ENCODE data around the gene TBC1D14.
"Not testable (repeated sequence)": the region's sequence is repeated elsewhere in the genome, so short reads cannot be mapped to it uniquely, and the experiment has no call there.

The TBC1D14 gene

DNA sequence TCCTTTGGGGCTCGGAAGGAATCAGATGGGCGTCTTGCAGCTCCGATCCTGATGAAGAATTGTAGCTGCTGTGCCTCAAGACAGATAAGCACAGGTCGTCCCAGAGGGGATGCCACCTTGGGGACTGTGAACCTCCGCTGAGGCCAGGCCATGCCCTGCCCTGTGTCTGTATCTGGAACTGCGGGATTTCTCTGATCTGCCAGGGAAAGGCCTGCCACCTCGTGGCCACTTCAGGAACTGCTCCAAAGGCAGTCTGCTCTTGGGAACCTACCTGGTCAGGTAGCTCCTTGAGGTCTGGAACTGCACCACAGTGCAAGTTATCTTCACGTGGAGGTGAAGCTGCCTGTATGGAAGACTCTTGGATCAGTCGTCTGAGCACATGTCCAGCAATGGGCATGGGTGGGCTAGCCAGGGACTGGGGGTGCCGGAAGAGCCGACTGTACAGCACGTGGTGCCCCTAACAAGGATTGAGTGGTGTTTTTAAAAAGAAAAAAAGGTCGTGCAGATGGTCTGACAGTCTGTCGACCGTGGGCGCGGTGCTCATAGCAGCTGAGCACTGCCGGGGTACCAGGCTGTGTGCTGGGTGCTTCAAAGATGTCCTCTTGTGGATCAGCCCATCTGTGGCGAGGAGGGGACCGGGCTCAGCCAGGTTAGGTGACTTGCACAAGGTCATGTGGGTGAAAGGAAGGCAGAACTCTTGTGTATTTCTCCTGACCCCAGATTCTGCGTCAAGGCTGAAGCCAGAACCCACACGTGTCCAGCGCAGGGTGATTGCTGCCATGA lies 161.3 kb downstream of the TBC1D14 start:
- DNase-seq: peak; percentile 79

DNA sequence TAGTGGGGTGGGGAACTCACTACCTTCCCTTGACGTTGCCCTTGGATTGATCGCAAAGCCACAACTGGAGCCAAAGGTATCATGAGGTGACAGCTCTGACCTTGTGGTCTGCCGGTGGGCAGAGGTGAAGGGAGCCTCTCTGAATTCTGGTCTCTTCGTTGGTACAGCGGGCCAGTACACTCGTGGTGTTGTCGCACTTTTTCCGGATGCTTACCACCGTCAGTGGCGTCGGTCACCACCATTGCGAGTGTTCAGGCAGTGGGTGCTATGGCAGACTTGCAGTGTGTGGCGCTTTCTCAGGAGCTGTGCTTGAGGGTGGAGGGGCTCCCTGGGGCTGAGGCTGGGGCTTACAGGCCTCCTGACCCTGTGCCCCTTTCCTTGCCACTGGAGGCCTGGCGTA lies 163.4 kb downstream of the TBC1D14 start:
- no peak for DNase-seq

DNA sequence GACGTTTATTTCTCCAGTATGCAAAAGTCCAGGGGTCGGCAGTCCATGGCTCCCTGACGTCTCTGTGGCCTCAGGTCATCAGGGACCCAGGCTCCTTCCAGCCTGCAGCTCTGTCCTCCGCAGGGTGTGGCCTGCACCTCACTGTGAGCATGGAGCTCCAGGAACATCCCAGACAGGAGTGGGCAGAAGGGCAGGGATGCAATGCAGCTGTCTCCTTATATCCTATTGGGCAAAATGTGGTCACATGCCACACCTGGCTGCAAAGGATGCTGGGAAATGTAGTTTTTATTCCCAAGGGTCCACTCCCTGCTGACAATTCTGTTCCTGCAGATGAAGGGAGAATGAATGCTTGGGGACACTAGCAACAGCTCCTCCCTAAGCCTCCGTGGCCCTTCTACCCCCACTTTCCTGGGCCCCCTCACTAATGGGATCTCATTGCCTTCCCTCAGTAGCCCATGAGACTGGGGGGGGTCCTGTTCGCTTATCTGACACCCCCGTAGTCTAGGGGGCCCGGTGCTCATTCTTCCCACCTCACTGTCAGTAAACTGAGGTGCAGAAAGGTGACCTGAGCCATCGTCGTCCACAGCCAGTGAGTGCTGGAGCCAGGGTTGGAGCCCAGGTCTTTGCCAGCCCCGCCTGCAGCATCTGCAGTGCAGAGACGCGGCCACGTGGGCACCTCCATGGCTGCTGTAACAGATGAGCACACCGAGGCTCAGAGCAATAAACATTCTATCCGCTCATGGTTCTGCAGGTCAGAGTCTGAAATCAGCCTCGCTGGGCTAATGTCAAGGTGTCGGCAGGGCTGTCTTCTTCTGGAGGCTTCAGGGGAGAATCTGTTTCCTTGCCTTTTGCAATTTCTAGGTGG lies 164.1 kb downstream of the TBC1D14 start:
- DNase-seq: no peak

- DNase-seq: no peak
These were observed 164.8 kb downstream of the TBC1D14 start for GRCh38 chr4:7074426-7074825.

- DNase-seq: no peak
These were observed 166.5 kb downstream of the TBC1D14 start for GRCh38 chr4:7075962-7076695.

DNA sequence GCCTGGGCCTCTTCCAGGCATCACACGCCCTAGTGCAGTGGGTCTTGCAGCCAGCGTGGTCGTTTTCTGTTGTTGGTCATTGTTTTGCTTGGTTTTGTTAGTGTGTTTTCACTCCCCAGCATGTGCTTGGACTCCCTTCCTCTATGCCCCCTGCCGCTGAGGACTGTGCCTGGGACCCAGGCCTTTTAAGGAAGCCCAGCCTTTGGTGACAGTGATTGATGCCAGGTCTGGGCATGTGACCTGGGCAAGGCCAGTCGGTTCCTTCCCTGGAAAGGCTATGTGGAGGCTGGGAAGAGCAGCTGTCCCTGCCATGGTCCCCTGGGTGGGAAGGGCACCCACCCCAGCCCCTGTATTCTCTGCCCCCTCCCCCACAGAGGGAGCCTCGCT lies 167.1 kb downstream of the TBC1D14 start:
- no peak for DNase-seq

GRCh38 chr4:7077371-7077770 lies 167.7 kb downstream of the TBC1D14 start:
- no peak for DNase-seq

DNA sequence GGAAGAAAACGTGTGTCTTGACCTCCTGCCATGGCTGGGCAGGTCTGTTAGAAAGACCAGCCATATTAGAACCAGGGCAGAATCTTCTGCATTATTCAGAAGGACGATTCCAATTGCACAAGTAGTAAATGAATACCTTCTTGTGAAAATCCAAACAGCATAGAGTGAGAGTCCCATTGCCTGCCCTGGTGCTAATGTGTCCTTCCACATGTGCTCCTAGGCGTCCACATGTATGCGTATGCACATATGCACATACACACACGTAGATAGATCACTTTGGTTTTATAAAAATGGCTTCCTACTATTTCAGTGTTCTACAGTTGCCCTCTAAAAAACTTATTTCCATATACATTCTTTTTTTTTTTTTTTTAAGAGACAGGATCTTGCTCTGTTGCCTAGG lies 168.4 kb downstream of the TBC1D14 start:
- DNase-seq: no peak

DNA sequence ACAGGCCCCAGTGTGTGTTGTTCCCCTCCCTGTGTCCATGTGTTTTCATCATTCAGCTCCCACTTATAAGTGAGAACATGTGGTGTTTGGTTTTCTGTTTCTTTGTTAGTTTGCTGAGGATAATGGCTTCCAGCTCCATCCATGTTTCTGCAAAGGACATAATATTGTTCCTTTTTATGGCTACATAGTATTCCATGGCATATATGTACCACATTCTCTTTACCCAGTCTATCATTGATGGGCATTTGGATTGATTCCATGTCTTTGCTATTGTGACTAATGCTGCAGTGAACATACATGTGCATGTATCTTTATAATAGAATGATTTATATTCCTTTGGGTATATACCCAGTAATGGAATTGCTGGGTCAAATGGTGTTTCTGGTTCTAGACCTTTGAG lies 169.9 kb downstream of the TBC1D14 start:
- not testable (repeated sequence) for DNase-seq

GRCh38 chr4:7079909-7080308 lies 170.3 kb downstream of the TBC1D14 start:
- not testable (repeated sequence) for DNase-seq

All from activated effector memory CD4-positive, alpha-beta T cell treated with Interleukin-2 at 50 U/mL for 16 hours (primary cell).